Type B pancreatic cell (in vitro differentiated cells): Measurements from ENCODE around the gene OBSCN. TPM values are rescaled to one million over a fixed set of nuclear protein-coding genes. Genes with fewer than 3 reads are reported as not detected.
"Not testable (repeated sequence)": the region's sequence is repeated elsewhere in the genome, so short reads cannot be mapped to it uniquely, and the experiment has no call there.

Experiments
- DNase-seq: peaks from one replicate; pipeline ENCODE4 v3.0.0; 2021; ENCODE audit warnings: mixed read lengths; ENCODE audit not compliant: unreplicated experiment; ENCODE audit errors: extremely low spot score
- H3K27ac Mint-ChIP-seq: 2 replicates; pipeline ENCODE4 v1.8.0; 2021; ENCODE audit warnings: mild to moderate bottlenecking, mixed read lengths
- H3K27me3 Mint-ChIP-seq: 2 replicates; pipeline ENCODE4 v1.8.0; 2021; ENCODE audit warnings: mixed read lengths
- H3K36me3 Mint-ChIP-seq: 2 replicates; pipeline ENCODE4 v1.8.0; 2021; ENCODE audit warnings: mixed read lengths
- H3K4me1 Mint-ChIP-seq: one replicate; pipeline ENCODE4 v1.8.0; 2021; ENCODE audit warnings: mixed read lengths; ENCODE audit not compliant: unreplicated experiment
- H3K4me3 Mint-ChIP-seq: 2 replicates; pipeline ENCODE4 v1.8.0; 2021; ENCODE audit warnings: mild to moderate bottlenecking, mixed read lengths
- H3K9me3 Mint-ChIP-seq: 2 replicates; pipeline ENCODE4 v1.8.0; 2021; ENCODE audit warnings: mixed read lengths
- CTCF ChIP-seq: fragments of 200-600 bp; sonication (generic); conservative IDR thresholded peaks from 2 replicates; pipeline ENCODE4 v1.5.0; 2021; ENCODE audit warnings: antibody characterized with exemption, mild to moderate bottlenecking
- total RNA-seq: library from RNA; stranded (reverse); gene quantifications from 2 replicates; pipeline ENCODE4 v1.2.1, GENCODE V29; 2021; ENCODE audit warnings: low replicate concordance

Gene OBSCN
- total RNA-seq, 1 donor from 2014 or later = 48.9 TPM

- no peaks in the 10 kb centered on the region for H3K36me3 Mint-ChIP-seq
- H3K9me3 Mint-ChIP-seq = no peaks in the 10 kb centered on the region
- no peak overlapping the region for H3K4me3 Mint-ChIP-seq
- H3K27ac Mint-ChIP-seq = no peak overlapping the region
- no peak for TF ChIP-seq CTCF
- peaks cover 9% of the 10 kb centered on the region for H3K4me1 Mint-ChIP-seq
- DNase-seq = no peak
- no peaks in the 10 kb centered on the region for H3K27me3 Mint-ChIP-seq
Measured at GRCh38 chr1:228171221-228171891, 36.5 kb upstream of the OBSCN start.

GRCh38 chr1:228172591-228173527 is 35.0 kb upstream of the OBSCN start:
- no peak for TF ChIP-seq CTCF
- Mint-ChIP-seq H3K36me3 (no peaks in the 10 kb centered on the region), H3K4me3 (no peak overlapping the region), H3K9me3 (no peaks in the 10 kb centered on the region), H3K4me1 (peaks cover under 1% of the 10 kb centered on the region), H3K27ac (no peak overlapping the region), H3K27me3 (no peaks in the 10 kb centered on the region)
- no peak for DNase-seq

- not testable (repeated sequence) for H3K4me1 Mint-ChIP-seq, H3K4me3 Mint-ChIP-seq, DNase-seq, H3K36me3 Mint-ChIP-seq, H3K27me3 Mint-ChIP-seq, H3K27ac Mint-ChIP-seq, H3K9me3 Mint-ChIP-seq
Measured at GRCh38 chr1:228173528-228174481, 34.0 kb upstream of the OBSCN start.

- no peak for TF ChIP-seq CTCF
- no peaks in the 10 kb centered on the region for H3K4me1 Mint-ChIP-seq
- H3K9me3 Mint-ChIP-seq = no peaks in the 10 kb centered on the region
- H3K27me3 Mint-ChIP-seq = no peaks in the 10 kb centered on the region
- DNase-seq = no peak
- H3K4me3 Mint-ChIP-seq = no peak overlapping the region
- no peak overlapping the region for H3K27ac Mint-ChIP-seq
- H3K36me3 Mint-ChIP-seq = no peaks in the 10 kb centered on the region
Measured at GRCh38 chr1:228174482-228175315, 33.1 kb upstream of the OBSCN start.

- Mint-ChIP-seq H3K9me3 (no peaks in the 10 kb centered on the region), H3K4me3 (no peak overlapping the region), H3K36me3 (no peaks in the 10 kb centered on the region), H3K4me1 (no peaks in the 10 kb centered on the region), H3K27ac (no peak overlapping the region), H3K27me3 (no peaks in the 10 kb centered on the region)
- TF ChIP-seq CTCF = no peak
- no peak for DNase-seq
Measured at GRCh38 chr1:228175316-228176023, 32.4 kb upstream of the OBSCN start.
